ENCODE data around the gene RPL23. TPM values are rescaled to one million over a fixed set of nuclear protein-coding genes. Genes with fewer than 3 reads are reported as not detected.

RPL23 gene
- polyA plus RNA-seq, 1 donor = 2,231 TPM

DNA sequence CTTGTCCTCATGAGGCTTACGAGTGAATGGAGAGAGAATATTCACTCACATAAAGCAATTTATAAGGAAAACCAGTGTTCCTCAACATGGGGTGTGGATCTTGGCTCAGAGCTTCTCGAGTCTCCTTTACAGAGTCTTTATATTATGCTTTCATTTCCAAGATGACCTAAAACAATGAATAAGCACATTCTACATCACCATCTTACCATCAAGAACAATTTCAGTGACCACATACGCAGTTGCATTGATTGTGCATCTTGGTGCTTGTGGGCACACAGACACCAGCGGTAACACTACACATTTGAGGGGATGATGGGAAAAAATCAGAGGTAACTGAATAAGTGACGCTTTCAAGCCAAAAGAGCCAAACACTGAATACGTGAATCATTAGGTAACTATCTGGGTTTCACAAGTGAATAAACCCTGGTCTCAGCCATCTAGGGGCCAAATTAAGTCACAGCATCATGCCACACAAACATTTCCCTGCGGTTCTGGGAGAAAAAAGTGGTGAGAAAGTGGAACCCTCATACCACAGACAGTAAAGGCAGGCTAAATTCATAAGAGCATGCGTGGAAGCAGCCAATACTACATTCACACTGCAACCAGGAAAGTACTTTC is 37.8 kb downstream of the RPL23 start:
- no peak for DNase-seq

DNA sequence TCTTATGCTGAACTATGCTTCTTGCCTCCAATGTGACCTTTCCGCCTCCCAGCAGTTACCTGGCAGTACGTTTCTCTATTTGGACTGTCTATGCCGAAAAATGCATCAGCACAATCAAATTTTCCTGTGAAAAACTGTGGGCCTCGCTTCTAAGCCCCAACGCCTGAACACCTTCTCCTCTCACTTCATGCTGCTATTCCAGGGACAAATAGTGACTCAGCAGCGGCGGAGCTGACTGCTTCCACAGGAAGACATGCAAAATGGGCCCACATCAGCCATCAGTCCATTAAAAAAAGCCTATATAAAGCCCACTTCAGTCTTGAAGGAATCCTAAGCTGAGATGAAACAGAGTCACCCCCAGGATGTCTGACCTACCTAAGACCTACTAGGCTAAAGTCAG is 43.7 kb downstream of the RPL23 start:
- no peak for DNase-seq

DNA sequence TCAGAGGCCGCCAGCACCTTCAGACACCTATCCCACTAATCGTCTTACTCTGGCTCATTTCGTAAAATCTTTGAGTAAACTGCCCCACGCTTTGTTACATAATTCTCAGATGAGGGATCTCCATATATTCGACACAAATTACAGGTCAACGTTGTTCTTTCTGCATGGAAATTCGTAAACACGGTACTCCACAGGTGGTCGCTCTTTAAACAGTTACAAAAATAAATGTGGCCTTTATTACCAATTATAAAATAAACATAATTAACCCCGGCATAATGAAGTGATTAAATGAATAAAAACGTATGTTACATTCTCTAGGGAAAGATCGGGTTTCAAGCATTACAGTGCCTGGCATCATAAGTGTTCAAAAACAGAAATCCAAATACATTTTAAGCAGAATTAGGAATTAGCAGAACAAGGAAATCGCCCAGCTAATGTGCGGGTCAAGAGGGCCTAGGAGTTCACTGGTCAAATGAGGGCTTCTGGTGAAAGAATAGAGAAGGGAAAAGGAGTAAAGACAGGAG is 53.2 kb downstream of the RPL23 start:
- DNase-seq = no peak

DNA sequence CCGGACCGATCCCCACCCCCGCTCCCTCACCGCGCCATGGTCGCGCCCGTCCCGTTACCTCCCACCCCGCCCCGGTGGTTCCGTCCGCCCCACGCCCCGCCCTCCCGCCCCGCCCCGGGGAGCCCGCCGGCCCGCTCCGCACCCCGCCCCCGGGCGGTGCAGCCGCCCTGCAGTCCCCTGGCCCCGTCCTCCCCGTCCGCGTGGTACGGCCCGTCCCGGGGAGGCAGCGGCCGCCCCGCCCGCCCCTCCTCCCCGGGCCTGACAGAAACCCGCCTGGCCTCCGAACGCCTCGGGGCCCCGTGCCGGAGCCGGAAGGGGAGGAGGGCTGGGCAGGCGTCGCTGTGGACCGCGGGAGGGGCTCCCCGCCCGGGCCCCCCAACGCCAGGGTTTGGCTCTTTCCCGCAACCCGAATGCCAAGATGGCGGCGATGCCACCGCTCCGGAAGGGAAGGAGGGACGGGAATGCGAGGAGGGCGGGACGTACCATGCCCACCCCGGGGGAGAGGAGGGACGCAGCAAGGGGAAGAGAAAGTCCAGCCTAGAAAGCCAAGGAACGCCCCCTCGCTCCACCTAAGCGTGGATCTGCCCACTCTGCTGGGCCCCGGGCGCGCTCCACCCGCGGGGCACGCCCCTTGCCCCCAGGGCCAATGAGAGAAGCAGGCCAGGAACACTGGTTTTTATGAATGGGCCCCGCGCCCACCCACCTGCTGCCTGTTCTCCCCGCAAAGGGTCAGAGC is 53.9 kb downstream of the RPL23 start, which contains the start of gene PIP4K2B:
PIP4K2B (minus strand) TSS at position 56 of the 736 bp plus-strand sequence. CDS start 132 bp downstream, outside the sequence.
- peak; percentile 96 for DNase-seq

DNA sequence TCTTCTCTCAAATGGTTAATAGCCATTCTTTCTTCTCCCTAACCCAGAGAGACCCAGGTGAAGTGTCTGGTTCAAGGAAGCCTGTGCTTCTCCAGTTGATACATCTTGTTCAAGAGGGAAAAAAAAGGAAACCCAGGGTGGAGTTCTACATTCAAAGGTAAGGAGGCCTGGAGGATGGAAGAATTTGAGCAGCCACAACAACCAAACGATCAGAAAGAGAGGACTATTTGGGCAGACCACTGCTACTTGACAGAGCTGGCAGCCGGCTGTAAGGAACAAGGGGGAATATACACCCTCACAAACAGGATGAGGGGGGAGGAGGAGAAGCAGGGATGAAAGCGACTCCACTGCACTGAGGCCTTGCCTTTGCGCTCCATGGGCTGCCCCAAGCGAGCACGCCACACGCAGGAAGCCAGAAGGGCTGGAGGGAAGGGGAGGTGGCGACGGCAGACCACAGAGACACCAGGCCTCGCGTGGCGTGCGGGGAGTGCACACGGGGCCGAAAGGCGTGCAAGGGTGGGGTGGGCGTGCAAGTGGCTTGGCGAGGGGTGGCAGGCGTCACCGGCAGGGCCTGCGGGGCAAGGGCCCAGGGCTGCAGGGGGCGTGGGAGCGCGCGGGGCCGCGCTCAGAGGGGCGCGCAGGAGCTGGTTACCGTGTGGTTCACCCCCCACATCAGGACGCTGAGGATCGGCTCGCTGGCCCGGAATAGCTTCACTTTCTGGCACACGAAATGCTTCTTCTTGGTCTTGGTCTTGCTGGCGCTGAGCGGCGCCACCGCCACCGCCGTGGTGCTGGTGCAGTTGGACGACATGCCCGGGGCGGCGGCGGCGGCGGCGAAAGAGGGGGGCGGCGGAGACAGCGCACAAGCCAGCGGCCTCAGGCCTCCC is 54.7 kb downstream of the RPL23 start:
- peak; percentile 34 for DNase-seq

Other genes starting within 250 kb of the RPL23 start
- gene SRCIN1, start 247.8 kb downstream of the RPL23 start, polyA plus RNA-seq (ENCODE audit: insufficient read length) = 3.7 TPM
- gene EPOP, start 178.8 kb downstream of the RPL23 start, polyA plus RNA-seq (ENCODE audit: insufficient read length) = 1.6 TPM
- gene MLLT6, start 148.4 kb downstream of the RPL23 start, polyA plus RNA-seq (ENCODE audit: insufficient read length) = 126 TPM
- gene CISD3, start 123.4 kb downstream of the RPL23 start, polyA plus RNA-seq (ENCODE audit: insufficient read length) = 9.7 TPM
- gene PCGF2, start 105.4 kb downstream of the RPL23 start, polyA plus RNA-seq (ENCODE audit: insufficient read length) = 72.0 TPM
- 112 TPM for gene PSMB3, start 101.0 kb downstream of the RPL23 start, polyA plus RNA-seq (ENCODE audit: insufficient read length)
- 85.9 TPM for gene PIP4K2B, start 54.2 kb downstream of the RPL23 start, polyA plus RNA-seq (ENCODE audit: insufficient read length)
- 28.1 TPM for gene CWC25, start 28.4 kb downstream of the RPL23 start, polyA plus RNA-seq (ENCODE audit: insufficient read length)
- gene LASP1, start 16.3 kb upstream of the RPL23 start, polyA plus RNA-seq (ENCODE audit: insufficient read length) = 135 TPM
- not detected for gene FBXO47, start 113.7 kb upstream of the RPL23 start, polyA plus RNA-seq (ENCODE audit: insufficient read length)